ENCODE results near the gene MATN1. TPM values are rescaled to one million over a fixed set of nuclear protein-coding genes. Genes with fewer than 3 reads are reported as not detected.
"Not testable (repeated sequence)": the region's sequence is repeated elsewhere in the genome, so short reads cannot be mapped to it uniquely, and the experiment has no call there.

MATN1 gene
- polyA plus RNA-seq, 4 donors, result 0.07 to 0.27 (median 0.15) TPM

GRCh38 chr1:30702823-30703222, 20.6 kb downstream of the MATN1 start:
- no peak for DNase-seq (ENCODE audit: low read depth in 4 of 4, low spot score in 2 of 4)

GRCh38 chr1:30701258-30701633, 22.1 kb downstream of the MATN1 start:
- DNase-seq (ENCODE audit: low read depth in 4 of 4, low spot score in 2 of 4), result no peak

GRCh38 chr1:30700528-30701257, 22.7 kb downstream of the MATN1 start:
- no peak for DNase-seq (ENCODE audit: low read depth in 4 of 4, low spot score in 2 of 4)

GRCh38 chr1:30699762-30700161, 23.6 kb downstream of the MATN1 start:
- DNase-seq (ENCODE audit: low read depth in 4 of 4, low spot score in 2 of 4), result no peak

GRCh38 chr1:30698401-30698981, 24.9 kb downstream of the MATN1 start:
- DNase-seq (ENCODE audit: low read depth in 4 of 4, low spot score in 2 of 4), result no peak

- DNase-seq (ENCODE audit: low read depth in 4 of 4, low spot score in 2 of 4), result no peak
Observed at GRCh38 chr1:30697571-30698376, 25.6 kb downstream of the MATN1 start.

- DNase-seq (ENCODE audit: low read depth in 4 of 4, low spot score in 2 of 4), result no peak
Observed at GRCh38 chr1:30696831-30697230, 26.6 kb downstream of the MATN1 start.

- DNase-seq (ENCODE audit: low read depth in 4 of 4, low spot score in 2 of 4), result no peak
Observed at GRCh38 chr1:30695439-30695841, 27.9 kb downstream of the MATN1 start.

- DNase-seq (ENCODE audit: low read depth in 4 of 4, low spot score in 2 of 4), result no peak
Observed at GRCh38 chr1:30694280-30695175, 28.9 kb downstream of the MATN1 start.

GRCh38 chr1:30693822-30694221, 29.6 kb downstream of the MATN1 start:
- DNase-seq (ENCODE audit: low read depth in 4 of 4, low spot score in 2 of 4), result no peak

- no peak for DNase-seq (ENCODE audit: low read depth in 4 of 4, low spot score in 2 of 4)
Observed at GRCh38 chr1:30693366-30693765, 30.0 kb downstream of the MATN1 start.

GRCh38 chr1:30692948-30693301, 30.5 kb downstream of the MATN1 start:
- DNase-seq (ENCODE audit: low read depth in 4 of 4, low spot score in 2 of 4), result no peak

GRCh38 chr1:30692201-30692947, 31.0 kb downstream of the MATN1 start:
- DNase-seq (ENCODE audit: low read depth in 4 of 4, low spot score in 2 of 4), result no peak

- DNase-seq (ENCODE audit: low read depth in 4 of 4, low spot score in 2 of 4), result no peak
Observed at GRCh38 chr1:30691480-30691879, 31.9 kb downstream of the MATN1 start.

- no peak for DNase-seq (ENCODE audit: low read depth in 4 of 4, low spot score in 2 of 4)
Observed at GRCh38 chr1:30689901-30690645, 33.3 kb downstream of the MATN1 start.

- no peak for DNase-seq (ENCODE audit: low read depth in 4 of 4, low spot score in 2 of 4)
Observed at GRCh38 chr1:30688920-30689794, 34.2 kb downstream of the MATN1 start.

GRCh38 chr1:30688516-30688915, 34.9 kb downstream of the MATN1 start:
- DNase-seq (ENCODE audit: low read depth in 4 of 4, low spot score in 2 of 4), result not testable (repeated sequence)

- DNase-seq (ENCODE audit: low read depth in 4 of 4, low spot score in 2 of 4), result no peak
Observed at GRCh38 chr1:30687886-30688285, 35.5 kb downstream of the MATN1 start.
